PFSK-1 (cell line): ENCODE results near the gene TBC1D32.

Experiments
- POLR2AphosphoS5 ChIP-seq: IDR thresholded peaks from 2 replicates; pipeline ENCODE4 v1.6.1; 2012; ENCODE audit warnings: low read depth, mild to moderate bottlenecking, control low read depth, low read length, moderate library complexity
- SIN3A ChIP-seq: IDR thresholded peaks from 2 replicates; pipeline ENCODE4 v1.6.1; 2012; ENCODE audit warnings: mild to moderate bottlenecking, low read length, moderate library complexity, borderline replicate concordance; ENCODE audit not compliant: insufficient read depth
- TAF1 ChIP-seq: IDR thresholded peaks from 2 replicates; pipeline ENCODE4 v1.6.1; 2012; ENCODE audit warnings: low read length, control low read depth, borderline replicate concordance; ENCODE audit not compliant: insufficient read depth
- TF ChIP-seq, protein P1 (sequence below), 2 experiments: IDR thresholded peaks; 2 replicates each; pipeline versions ENCODE4 v1.6.1 to v1.8.0; 2011 to 2012; ENCODE audit warnings: low read depth in 2 of 2, low read length in 2 of 2, control low read depth in 1 of 2, inconsistent platforms in 1 of 2, mild to moderate bottlenecking in 1 of 2, moderate library complexity in 1 of 2; ENCODE audit not compliant: insufficient read depth in 1 of 2

DNA sequence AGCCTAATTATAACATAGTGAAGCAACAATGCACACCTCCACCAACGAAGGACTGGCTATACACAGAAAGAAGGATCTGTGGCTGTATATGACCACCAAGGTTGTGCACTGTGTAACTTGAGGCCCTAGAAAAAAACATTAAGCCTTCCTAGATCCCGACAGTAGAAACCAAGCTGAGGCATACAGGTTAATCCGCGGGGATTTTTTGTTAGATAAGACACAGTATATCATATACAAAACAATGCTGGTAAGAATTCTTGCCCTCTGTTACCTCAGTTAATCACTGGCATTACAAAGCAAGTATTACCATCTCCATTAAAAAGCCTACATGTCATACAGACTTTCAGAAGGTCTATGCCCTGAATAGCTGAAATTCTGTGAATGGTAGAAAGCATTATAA is 228.8 kb downstream of the TBC1D32 start:
- no peak for TF ChIP-seq TAF1
- no peak for TF ChIP-seq POLR2AphosphoS5
- TF ChIP-seq, protein P1, sequence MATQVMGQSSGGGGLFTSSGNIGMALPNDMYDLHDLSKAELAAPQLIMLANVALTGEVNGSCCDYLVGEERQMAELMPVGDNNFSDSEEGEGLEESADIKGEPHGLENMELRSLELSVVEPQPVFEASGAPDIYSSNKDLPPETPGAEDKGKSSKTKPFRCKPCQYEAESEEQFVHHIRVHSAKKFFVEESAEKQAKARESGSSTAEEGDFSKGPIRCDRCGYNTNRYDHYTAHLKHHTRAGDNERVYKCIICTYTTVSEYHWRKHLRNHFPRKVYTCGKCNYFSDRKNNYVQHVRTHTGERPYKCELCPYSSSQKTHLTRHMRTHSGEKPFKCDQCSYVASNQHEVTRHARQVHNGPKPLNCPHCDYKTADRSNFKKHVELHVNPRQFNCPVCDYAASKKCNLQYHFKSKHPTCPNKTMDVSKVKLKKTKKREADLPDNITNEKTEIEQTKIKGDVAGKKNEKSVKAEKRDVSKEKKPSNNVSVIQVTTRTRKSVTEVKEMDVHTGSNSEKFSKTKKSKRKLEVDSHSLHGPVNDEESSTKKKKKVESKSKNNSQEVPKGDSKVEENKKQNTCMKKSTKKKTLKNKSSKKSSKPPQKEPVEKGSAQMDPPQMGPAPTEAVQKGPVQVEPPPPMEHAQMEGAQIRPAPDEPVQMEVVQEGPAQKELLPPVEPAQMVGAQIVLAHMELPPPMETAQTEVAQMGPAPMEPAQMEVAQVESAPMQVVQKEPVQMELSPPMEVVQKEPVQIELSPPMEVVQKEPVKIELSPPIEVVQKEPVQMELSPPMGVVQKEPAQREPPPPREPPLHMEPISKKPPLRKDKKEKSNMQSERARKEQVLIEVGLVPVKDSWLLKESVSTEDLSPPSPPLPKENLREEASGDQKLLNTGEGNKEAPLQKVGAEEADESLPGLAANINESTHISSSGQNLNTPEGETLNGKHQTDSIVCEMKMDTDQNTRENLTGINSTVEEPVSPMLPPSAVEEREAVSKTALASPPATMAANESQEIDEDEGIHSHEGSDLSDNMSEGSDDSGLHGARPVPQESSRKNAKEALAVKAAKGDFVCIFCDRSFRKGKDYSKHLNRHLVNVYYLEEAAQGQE (IDR thresholded peaks at IDR 0.05; ENCODE audit: insufficient read depth in 1 of 2, low read depth in 2 of 2, low read length in 2 of 2): no peak
- TF ChIP-seq SIN3A: no peak
